Measurements from ENCODE around the gene MYO18A.

MYO18A gene

GRCh38 chr17:29041091-29041490, 139.1 kb downstream of the MYO18A start (continued):
- TF ChIP-seq ZNF707 (tag by site-specific recombination; IDR thresholded peaks at IDR 0.05) (no peak), ZNF521 (tag by site-specific recombination; IDR thresholded peaks at IDR 0.05) (no peak), ZNF19 (tag by site-specific recombination; IDR thresholded peaks at IDR 0.05; ENCODE audit: low read depth) (no peak), ZNF426 (tag by site-specific recombination; IDR thresholded peaks at IDR 0.05) (no peak), PRDM6 (tag by site-specific recombination; IDR thresholded peaks at IDR 0.05) (no peak)

- ChIA-PET CTCF (interaction anchor here (4.6 kb wide), 1 partner anchor 77 kb away, joined by 25 read pairs; no protein-coding TSS in a partner anchor), POLR2A (no interaction called here)
- no peak overlapping the region for H3K4me3 ChIP-seq (ENCODE audit: low read depth, low read length)
- H3K4me1 ChIP-seq (ENCODE audit: control insufficient read depth, insufficient read depth, low read length), result peaks cover 5% of the 10 kb centered on the region
- no peaks in the 10 kb centered on the region for H3K9me3 ChIP-seq (ENCODE audit: control insufficient read depth, insufficient read depth, low read depth, low read length)
- H3K36me3 ChIP-seq (ENCODE audit: control insufficient read depth in 2 of 2, insufficient read depth in 1 of 2, low read length in 2 of 2), result no peaks in the 10 kb centered on the region
- H3K27ac ChIP-seq (ENCODE audit: extremely low read depth, low read depth, low read length), result no peak overlapping the region
- TF ChIP-seq ZNF660 (tag by site-specific recombination; IDR thresholded peaks at IDR 0.05), result no peak
- TF ChIP-seq REST (tag by site-specific recombination; IDR thresholded peaks at IDR 0.05), result no peak
- TF ChIP-seq ZNF48 (tag by site-specific recombination; IDR thresholded peaks at IDR 0.05), result no peak
- no peak for TF ChIP-seq ZFP3 (tag by site-specific recombination; IDR thresholded peaks at IDR 0.05; ENCODE audit: low read depth)
- TF ChIP-seq ZNF404 (tag by site-specific recombination; IDR thresholded peaks at IDR 0.05), result no peak
- TF ChIP-seq ZNF510 (tag by site-specific recombination; IDR thresholded peaks at IDR 0.05; ENCODE audit: insufficient replicate concordance), result no peak
- TF ChIP-seq ZNF704 (tag by site-specific recombination; IDR thresholded peaks at IDR 0.05), result no peak
- no peak for TF ChIP-seq SALL2 (tag by site-specific recombination; IDR thresholded peaks at IDR 0.05; ENCODE audit: borderline replicate concordance)
- no peak for TF ChIP-seq ZXDB (tag by site-specific recombination; IDR thresholded peaks at IDR 0.05)
- no peak for TF ChIP-seq ZBTB10 (tag by site-specific recombination; IDR thresholded peaks at IDR 0.05)
- peak; percentile 68; the same call in 1 of the 2 replicates for TF ChIP-seq EGR2 (tag by site-specific recombination; IDR thresholded peaks at IDR 0.05; ENCODE audit: low read depth)
- no peak for TF ChIP-seq ZNF394 (tag by site-specific recombination; IDR thresholded peaks at IDR 0.05; ENCODE audit: borderline replicate concordance)
- no peak for TF ChIP-seq ZNF221 (tag by site-specific recombination; IDR thresholded peaks at IDR 0.05; ENCODE audit: borderline replicate concordance)
- no peak for TF ChIP-seq ZNF624 (tag by site-specific recombination; IDR thresholded peaks at IDR 0.05)
- no peak for TF ChIP-seq ZNF148 (tag by site-specific recombination; IDR thresholded peaks at IDR 0.05; ENCODE audit: borderline replicate concordance)
- 0 out of 2 replicates have a peak, but pooled peaks have one; percentile 42 for TF ChIP-seq ZBTB17 (tag by site-specific recombination; IDR thresholded peaks at IDR 0.05)
- no peak for TF ChIP-seq ZNF585B (tag by site-specific recombination; IDR thresholded peaks at IDR 0.05)
- TF ChIP-seq ZFHX2 (tag by site-specific recombination; conservative IDR thresholded peaks at IDR 0.05), result peak; percentile 68
- no peak for TF ChIP-seq ZNF600 (tag by site-specific recombination; IDR thresholded peaks at IDR 0.05)
Observed at GRCh38 chr17:29039764-29040598, 140.2 kb downstream of the MYO18A start.

Measured in HEK293 (cell line).